ENCODE data around the gene HIP1R.

Gene HIP1R

GRCh38 chr12:122850695-122851350, 15.6 kb downstream of the HIP1R start:
- no peak overlapping the region for H3K4me3 ChIP-seq (ENCODE audit: control insufficient read depth, low read depth, low read length)
- TF ChIP-seq CTCF (conservative IDR thresholded peaks at IDR 0.05; ENCODE audit: control insufficient read depth, insufficient read depth, low read depth, low read length): no peak
- DNase-seq (ENCODE audit: low read depth): peak; percentile 73

- peak; percentile 93 for DNase-seq (ENCODE audit: low read depth)
- H3K4me3 ChIP-seq (ENCODE audit: control insufficient read depth, low read depth, low read length): no peak overlapping the region
- no peak for TF ChIP-seq CTCF (conservative IDR thresholded peaks at IDR 0.05; ENCODE audit: control insufficient read depth, insufficient read depth, low read depth, low read length)
Measured at GRCh38 chr12:122851820-122852219, 16.6 kb downstream of the HIP1R start.

GRCh38 chr12:122852336-122853275, 17.3 kb downstream of the HIP1R start:
- H3K4me3 ChIP-seq (ENCODE audit: control insufficient read depth, low read depth, low read length): no peak overlapping the region
- no peak for TF ChIP-seq CTCF (conservative IDR thresholded peaks at IDR 0.05; ENCODE audit: control insufficient read depth, insufficient read depth, low read depth, low read length)
- DNase-seq (ENCODE audit: low read depth): peak; percentile 31

- no peak for TF ChIP-seq CTCF (conservative IDR thresholded peaks at IDR 0.05; ENCODE audit: control insufficient read depth, insufficient read depth, low read depth, low read length)
- no peak overlapping the region for H3K4me3 ChIP-seq (ENCODE audit: control insufficient read depth, low read depth, low read length)
- DNase-seq (ENCODE audit: low read depth): no peak
Measured at GRCh38 chr12:122853582-122854245, 18.5 kb downstream of the HIP1R start.

GRCh38 chr12:122854554-122854953, 19.3 kb downstream of the HIP1R start:
- no peak for TF ChIP-seq CTCF (conservative IDR thresholded peaks at IDR 0.05; ENCODE audit: control insufficient read depth, insufficient read depth, low read depth, low read length)
- H3K4me3 ChIP-seq (ENCODE audit: control insufficient read depth, low read depth, low read length): no peak overlapping the region
- no peak for DNase-seq (ENCODE audit: low read depth)

GRCh38 chr12:122855071-122855829, 20.0 kb downstream of the HIP1R start:
- no peak for TF ChIP-seq CTCF (conservative IDR thresholded peaks at IDR 0.05; ENCODE audit: control insufficient read depth, insufficient read depth, low read depth, low read length)
- no peak overlapping the region for H3K4me3 ChIP-seq (ENCODE audit: control insufficient read depth, low read depth, low read length)
- DNase-seq (ENCODE audit: low read depth): no peak
